Endothelial cell of umbilical vein (primary cell): ENCODE measurements around the gene CNN1. TPM values are rescaled to one million over a fixed set of nuclear protein-coding genes. Genes with fewer than 3 reads are reported as not detected.

ENCODE experiments used
- BruUV-seq: library from RNA; stranded (reverse); fragments of 400-500 nt; replicated peaks from 2 replicates; lab custom pipeline; 2021; lab: Mats Ljungman, UMichigan
- CTCF ChIA-PET: fragments of 300-600, 350-600 bp; sonication (Branson Sonifier 250); formaldehyde crosslinking; loops from one replicate; lab custom pipeline; 2021; ENCODE audit warnings: antibody characterized with exemption, inconsistent platforms; lab: Charles Lee
- POLR2A ChIA-PET: fragments of 300-600, 350-600 bp; sonication (Branson Sonifier 250); formaldehyde crosslinking; loops from one replicate; lab custom pipeline; 2021; ENCODE audit warnings: antibody characterized with exemption, inconsistent platforms; lab: Charles Lee
- DNase-seq: peaks from one replicate; pipeline ENCODE4 v3.0.0-alpha.2; 2011; ENCODE audit warnings: low read depth, low spot score
- FAIRE-seq: peaks from 2 replicates; lab custom pipeline; 2011; peaks lifted over from hg19 to GRCh38; lab: Jason Lieb, UNC
- H2AFZ ChIP-seq: 2 replicates; pipeline ENCODE4 v1.6.0; 2012; ENCODE audit warnings: low read depth, low read length, control low read depth, inconsistent platforms
- H3K27ac ChIP-seq: 2 replicates; pipeline ENCODE4 v1.5.1; 2011; ENCODE audit warnings: low read depth, mild to moderate bottlenecking, control low read depth, low read length, moderate library complexity; ENCODE audit not compliant: insufficient read depth
- H3K27me3 ChIP-seq, 2 experiments: 2 replicates each; pipeline versions ENCODE4 v1.6.0 to v1.6.1; 2011; ENCODE audit warnings: low read length in 2 of 2, mixed read lengths in 1 of 2; ENCODE audit not compliant: control insufficient read depth in 2 of 2, insufficient read depth in 2 of 2
- H3K36me3 ChIP-seq, 2 experiments: 2 replicates in 1 of 2; 3 replicates in 1 of 2; pipeline ENCODE4 v1.5.1; 2011; ENCODE audit warnings: low read length in 2 of 2, mild to moderate bottlenecking in 1 of 2, moderate library complexity in 1 of 2; ENCODE audit not compliant: control insufficient read depth in 2 of 2, insufficient read depth in 2 of 2; ENCODE audit errors: extremely low read depth in 1 of 2
- H3K4me1 ChIP-seq: 3 replicates; pipeline ENCODE4 v1.5.1; 2011; ENCODE audit warnings: mild to moderate bottlenecking, low read length; ENCODE audit not compliant: control insufficient read depth, insufficient read depth; ENCODE audit errors: extremely low read depth
- H3K4me2 ChIP-seq: 2 replicates; pipeline ENCODE4 v1.6.1; 2011; ENCODE audit warnings: low read length, control low read depth, mixed read lengths; ENCODE audit not compliant: insufficient read depth
- H3K4me3 ChIP-seq, 3 experiments: fragments of 200-600 bp in 1 of 3; sonication (generic), shearing (Covaris generic) in 1 of 3; replicated peaks in 1 of 3; 2 replicates each; pipeline ENCODE4 v1.5.1; 2011 to 2016; ENCODE audit warnings: control low read depth in 3 of 3, low read length in 3 of 3, mild to moderate bottlenecking in 2 of 3, inconsistent platforms in 1 of 3, low read depth in 1 of 3, moderate library complexity in 1 of 3; ENCODE audit not compliant: insufficient read depth in 1 of 3
- H3K79me2 ChIP-seq: 2 replicates; pipeline ENCODE4 v1.6.0; 2012; ENCODE audit warnings: low read length, inconsistent platforms; ENCODE audit not compliant: control insufficient read depth, insufficient read depth
- H3K9ac ChIP-seq: replicated peaks from 2 replicates; pipeline ENCODE3; 2011; ENCODE audit warnings: low read length, control low read depth; ENCODE audit not compliant: insufficient read depth; ENCODE audit errors: extremely low read depth
- H3K9me1 ChIP-seq: replicated peaks from 3 replicates; pipeline ENCODE4 v1.6.0; 2011; ENCODE audit warnings: mild to moderate bottlenecking, low read length; ENCODE audit not compliant: control insufficient read depth, insufficient read depth; ENCODE audit errors: extremely low read depth
- H3K9me3 ChIP-seq: replicated peaks from 2 replicates; pipeline ENCODE4 v1.5.1; 2012; ENCODE audit warnings: low read length, inconsistent platforms; ENCODE audit not compliant: control insufficient read depth, insufficient read depth
- H4K20me1 ChIP-seq: replicated peaks from 2 replicates; pipeline ENCODE3; 2011; ENCODE audit warnings: mild to moderate bottlenecking, low read length; ENCODE audit not compliant: control insufficient read depth, insufficient read depth; ENCODE audit errors: extremely low read depth
- EZH2 ChIP-seq: IDR thresholded peaks from 2 replicates; pipeline ENCODE4 v1.6.1; 2012; ENCODE audit warnings: borderline replicate concordance, low read depth, mild to moderate bottlenecking, moderate library complexity, low read length, inconsistent platforms; ENCODE audit not compliant: severe bottlenecking
- FOS ChIP-seq: IDR thresholded peaks from 2 replicates; pipeline ENCODE4 v1.6.1; 2011; ENCODE audit warnings: mild to moderate bottlenecking, low read length, moderate library complexity, borderline replicate concordance; ENCODE audit not compliant: insufficient read depth
- GATA2 ChIP-seq: IDR thresholded peaks from 2 replicates; pipeline ENCODE4 v1.7.0; 2011; ENCODE audit warnings: low read depth, mild to moderate bottlenecking, moderate library complexity, mixed read lengths, low read length; ENCODE audit not compliant: insufficient read length, insufficient read depth
- JUN ChIP-seq: IDR thresholded peaks from 2 replicates; pipeline ENCODE4 v1.6.1; 2011; ENCODE audit warnings: borderline replicate concordance, low read depth; ENCODE audit not compliant: insufficient read length, insufficient read depth
- MYC ChIP-seq: IDR thresholded peaks from one replicate; pipeline ENCODE4 v1.6.1; 2011; ENCODE audit warnings: mild to moderate bottlenecking, low read depth, low read length
- POLR2A ChIP-seq: IDR thresholded peaks from 2 replicates; pipeline ENCODE4 v1.6.1; 2012; ENCODE audit warnings: low read depth, mild to moderate bottlenecking, control low read depth, low read length
- POLR2AphosphoS5 ChIP-seq: IDR thresholded peaks from 2 replicates; pipeline ENCODE4 v1.6.1; 2012; ENCODE audit warnings: low read depth, mild to moderate bottlenecking, control low read depth, low read length, moderate library complexity; ENCODE audit not compliant: insufficient read depth
- dilution Hi-C: fragments of 300-500 bp; cut with MboI; formaldehyde crosslinking; loops from one replicate; pipeline ENCODE4 v1.15.0; 2019; ENCODE audit warnings: low sequenced_read_pairs; ENCODE audit not compliant: extremely low pct_ligation_motif_present
- intact Hi-C: fragments of 100-400 bp; cut with micrococcal nuclease; formaldehyde crosslinking; loops from one replicate; pipeline ENCODE4 v1.10.0; 2022
- polyA plus RNA-seq, 4 experiments: library from polyadenylated mRNA; depleted of rRNA in 3 of 4; stranded (reverse) in 3 of 4; unstranded in 1 of 4; fragments of >200 nt; gene quantifications; 2 replicates each; pipeline versions ENCODE4 v1.2.1 to v1.2.3, GENCODE V29; 2011 to 2012; ENCODE audit warnings: missing spikeins in 1 of 4
- total RNA-seq: library from RNA; stranded (reverse); gene quantifications from 2 replicates; pipeline ENCODE4 v1.2.3, GENCODE V29; 2021
- TF ChIP-seq, protein P1 (sequence below): IDR thresholded peaks from 2 replicates; pipeline ENCODE4 v1.6.1; 2011; ENCODE audit not compliant: insufficient read depth, insufficient read length
- TF ChIP-seq, protein P2 (sequence below), 2 donors: IDR thresholded peaks; 1 replicate in 1 of 2; 2 replicates in 1 of 2; pipeline ENCODE4 v1.5.1; 2011; ENCODE audit warnings: low read length in 2 of 2, mild to moderate bottlenecking in 2 of 2, moderate library complexity in 2 of 2, control low read depth in 1 of 2, inconsistent platforms in 1 of 2, low read depth in 1 of 2; ENCODE audit not compliant: insufficient read depth in 1 of 2; ENCODE audit errors: extremely low read depth in 1 of 2

The CNN1 gene
- total and polyA plus RNA-seq, 2 donors (not counting 3 experiments of a cell fraction or from before 2014, with no cell fraction given), result 0.76 TPM; not detected in 1

DNA sequence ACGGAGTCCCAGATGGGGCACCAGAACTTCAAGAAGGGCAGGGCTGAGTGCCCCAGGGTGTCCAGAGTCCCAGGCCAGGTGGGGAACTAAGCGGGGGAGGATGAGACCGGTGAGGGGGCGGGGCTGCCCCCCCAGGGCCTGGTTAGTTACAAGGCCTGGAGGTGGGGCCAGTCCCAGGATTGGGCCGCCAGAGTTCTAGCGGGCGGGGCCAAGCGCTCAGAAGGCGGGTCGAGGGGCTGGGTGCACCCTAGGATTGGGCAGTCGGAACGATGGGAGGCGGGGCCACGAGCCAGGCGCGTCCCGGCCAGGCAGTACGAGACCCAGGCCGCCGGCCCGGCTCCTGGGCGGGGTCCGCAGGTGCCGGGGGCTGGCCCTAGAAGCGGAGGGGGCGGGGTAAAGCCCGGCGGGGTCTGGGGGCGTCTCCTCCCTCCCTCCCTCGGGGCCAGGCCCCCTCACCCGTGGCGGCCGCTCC, 33.6 kb upstream of the CNN1 start:
- intact Hi-C loops, result loop anchor here (1.0 kb wide), 2 partner anchors 24 to 54 kb away; partner anchors contain the start of genes ECSIT and ELOF1
- Histone ChIP-seq H3K27me3 (no peaks in the 10 kb centered on the region), H3K4me2 (peak overlapping the region; percentile 89), H3K79me2 (no peaks in the 10 kb centered on the region), H3K36me3 (no peaks in the 10 kb centered on the region), H3K4me1 (peaks cover 10% of the 10 kb centered on the region), H3K9ac (peak overlapping the region; percentile 90), H3K27ac (peak overlapping the region; percentile 81), H3K9me1 (no peaks in the 10 kb centered on the region), H3K4me3 (peak overlapping the region; percentile 44 to 71 (median 71)), H3K9me3 (no peaks in the 10 kb centered on the region), H2AFZ (peak overlapping the region; percentile 88), H4K20me1 (no peaks in the 10 kb centered on the region)
- ChIA-PET POLR2A (no interaction called here), CTCF (interaction anchor here (0.8 to 1.4 kb wide), 4 partner anchors 9 to 83 kb away, joined by 3 to 4 read pairs (median 3); partner anchors contain the start of gene ELOF1)
- peak; percentile 98 for DNase-seq
- dilution Hi-C loops, result no loop called here
- no TSS peak for BruUV-seq
- TF ChIP-seq, protein P1, sequence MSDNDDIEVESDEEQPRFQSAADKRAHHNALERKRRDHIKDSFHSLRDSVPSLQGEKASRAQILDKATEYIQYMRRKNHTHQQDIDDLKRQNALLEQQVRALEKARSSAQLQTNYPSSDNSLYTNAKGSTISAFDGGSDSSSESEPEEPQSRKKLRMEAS, result no peak
- no peak for TF ChIP-seq FOS
- no peak for TF ChIP-seq JUN
- TF ChIP-seq MYC, result no peak
- TF ChIP-seq, protein P2, sequence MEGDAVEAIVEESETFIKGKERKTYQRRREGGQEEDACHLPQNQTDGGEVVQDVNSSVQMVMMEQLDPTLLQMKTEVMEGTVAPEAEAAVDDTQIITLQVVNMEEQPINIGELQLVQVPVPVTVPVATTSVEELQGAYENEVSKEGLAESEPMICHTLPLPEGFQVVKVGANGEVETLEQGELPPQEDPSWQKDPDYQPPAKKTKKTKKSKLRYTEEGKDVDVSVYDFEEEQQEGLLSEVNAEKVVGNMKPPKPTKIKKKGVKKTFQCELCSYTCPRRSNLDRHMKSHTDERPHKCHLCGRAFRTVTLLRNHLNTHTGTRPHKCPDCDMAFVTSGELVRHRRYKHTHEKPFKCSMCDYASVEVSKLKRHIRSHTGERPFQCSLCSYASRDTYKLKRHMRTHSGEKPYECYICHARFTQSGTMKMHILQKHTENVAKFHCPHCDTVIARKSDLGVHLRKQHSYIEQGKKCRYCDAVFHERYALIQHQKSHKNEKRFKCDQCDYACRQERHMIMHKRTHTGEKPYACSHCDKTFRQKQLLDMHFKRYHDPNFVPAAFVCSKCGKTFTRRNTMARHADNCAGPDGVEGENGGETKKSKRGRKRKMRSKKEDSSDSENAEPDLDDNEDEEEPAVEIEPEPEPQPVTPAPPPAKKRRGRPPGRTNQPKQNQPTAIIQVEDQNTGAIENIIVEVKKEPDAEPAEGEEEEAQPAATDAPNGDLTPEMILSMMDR (IDR thresholded peaks at IDR 0.05; ENCODE audit: extremely low read depth in 1 of 2, insufficient read depth in 1 of 2, low read depth in 1 of 2, low read length in 2 of 2), result no peak
- TF ChIP-seq POLR2AphosphoS5, result no peak
- no peak for TF ChIP-seq EZH2
- no peak for TF ChIP-seq GATA2
- no peak for TF ChIP-seq POLR2A
- FAIRE-seq, result peak; percentile 94
